Type B pancreatic cell (in vitro differentiated cells): ENCODE data around the gene MARCHF5. TPM values are rescaled to one million over a fixed set of nuclear protein-coding genes. Genes with fewer than 3 reads are reported as not detected.

Experiments
- DNase-seq: peaks from one replicate; pipeline ENCODE4 v3.0.0; 2021; ENCODE audit warnings: mixed read lengths; ENCODE audit not compliant: unreplicated experiment; ENCODE audit errors: extremely low spot score
- H3K27ac Mint-ChIP-seq: 2 replicates; pipeline ENCODE4 v1.8.0; 2021; ENCODE audit warnings: mild to moderate bottlenecking, mixed read lengths
- H3K27me3 Mint-ChIP-seq: 2 replicates; pipeline ENCODE4 v1.8.0; 2021; ENCODE audit warnings: mixed read lengths
- H3K36me3 Mint-ChIP-seq: 2 replicates; pipeline ENCODE4 v1.8.0; 2021; ENCODE audit warnings: mixed read lengths
- H3K4me1 Mint-ChIP-seq: one replicate; pipeline ENCODE4 v1.8.0; 2021; ENCODE audit warnings: mixed read lengths; ENCODE audit not compliant: unreplicated experiment
- H3K4me3 Mint-ChIP-seq: 2 replicates; pipeline ENCODE4 v1.8.0; 2021; ENCODE audit warnings: mild to moderate bottlenecking, mixed read lengths
- H3K9me3 Mint-ChIP-seq: 2 replicates; pipeline ENCODE4 v1.8.0; 2021; ENCODE audit warnings: mixed read lengths
- CTCF ChIP-seq: fragments of 200-600 bp; sonication (generic); conservative IDR thresholded peaks from 2 replicates; pipeline ENCODE4 v1.5.0; 2021; ENCODE audit warnings: antibody characterized with exemption, mild to moderate bottlenecking
- total RNA-seq: library from RNA; stranded (reverse); gene quantifications from 2 replicates; pipeline ENCODE4 v1.2.1, GENCODE V29; 2021; ENCODE audit warnings: low replicate concordance

MARCHF5 gene
- total RNA-seq, 1 donor from 2014 or later, result 59.8 TPM

- Mint-ChIP-seq H3K27ac (no peak overlapping the region), H3K4me3 (no peak overlapping the region), H3K36me3 (peaks cover 31% of the 10 kb centered on the region), H3K27me3 (no peaks in the 10 kb centered on the region), H3K9me3 (no peaks in the 10 kb centered on the region), H3K4me1 (peaks cover 4% of the 10 kb centered on the region)
- TF ChIP-seq CTCF, result no peak
- no peak for DNase-seq
These were observed 18.3 kb downstream of the MARCHF5 start for GRCh38 chr10:92309272-92309671.

GRCh38 chr10:92313750-92314149, 22.8 kb downstream of the MARCHF5 start:
- H3K27ac Mint-ChIP-seq, result no peak overlapping the region
- H3K27me3 Mint-ChIP-seq, result no peaks in the 10 kb centered on the region
- no peak for TF ChIP-seq CTCF
- H3K36me3 Mint-ChIP-seq, result peaks cover 32% of the 10 kb centered on the region
- no peaks in the 10 kb centered on the region for H3K9me3 Mint-ChIP-seq
- H3K4me3 Mint-ChIP-seq, result no peak overlapping the region
- H3K4me1 Mint-ChIP-seq, result no peaks in the 10 kb centered on the region
- DNase-seq, result no peak

GRCh38 chr10:92316610-92317009, 25.6 kb downstream of the MARCHF5 start:
- no peak overlapping the region for H3K27ac Mint-ChIP-seq
- H3K4me1 Mint-ChIP-seq, result no peaks in the 10 kb centered on the region
- peaks cover 28% of the 10 kb centered on the region for H3K36me3 Mint-ChIP-seq
- H3K27me3 Mint-ChIP-seq, result no peaks in the 10 kb centered on the region
- H3K9me3 Mint-ChIP-seq, result no peaks in the 10 kb centered on the region
- no peak for DNase-seq
- H3K4me3 Mint-ChIP-seq, result no peak overlapping the region
- no peak for TF ChIP-seq CTCF

- peaks cover 23% of the 10 kb centered on the region for H3K36me3 Mint-ChIP-seq
- H3K27ac Mint-ChIP-seq, result no peak overlapping the region
- TF ChIP-seq CTCF, result no peak
- H3K4me1 Mint-ChIP-seq, result no peaks in the 10 kb centered on the region
- no peak overlapping the region for H3K4me3 Mint-ChIP-seq
- H3K9me3 Mint-ChIP-seq, result no peaks in the 10 kb centered on the region
- H3K27me3 Mint-ChIP-seq, result no peaks in the 10 kb centered on the region
- no peak for DNase-seq
These were observed 32.1 kb downstream of the MARCHF5 start for GRCh38 chr10:92323079-92323478.

- no peaks in the 10 kb centered on the region for H3K27me3 Mint-ChIP-seq
- H3K4me1 Mint-ChIP-seq, result no peaks in the 10 kb centered on the region
- H3K4me3 Mint-ChIP-seq, result no peak overlapping the region
- H3K27ac Mint-ChIP-seq, result no peak overlapping the region
- DNase-seq, result no peak
- H3K36me3 Mint-ChIP-seq, result peaks cover 16% of the 10 kb centered on the region
- no peak for TF ChIP-seq CTCF
- no peaks in the 10 kb centered on the region for H3K9me3 Mint-ChIP-seq
These were observed 36.8 kb downstream of the MARCHF5 start for GRCh38 chr10:92327445-92328433.
